Nephron (organoid): Measurements from ENCODE around the gene FKBP8.
A peak's percentile ranks its signal among the peaks of the same experiment; 100 is the strongest.

Experiments
- H3K27ac Mint-ChIP-seq, 3 experiments: 2 replicates each; pipeline ENCODE4 v1.8.0; 2020; ENCODE audit warnings: mixed read lengths in 3 of 3, mild to moderate bottlenecking in 2 of 3, moderate library complexity in 1 of 3
- H3K27me3 Mint-ChIP-seq: 2 replicates; pipeline ENCODE4 v1.8.0; 2021; ENCODE audit warnings: low read depth, mild to moderate bottlenecking, moderate library complexity, mixed read lengths
- H3K36me3 Mint-ChIP-seq: 2 replicates; pipeline ENCODE4 v1.8.0; 2020; ENCODE audit warnings: low read depth, mixed read lengths
- H3K4me1 Mint-ChIP-seq: 2 replicates; pipeline ENCODE4 v1.8.0; 2020; ENCODE audit warnings: mixed read lengths
- H3K4me3 Mint-ChIP-seq, 3 experiments: 2 replicates each; pipeline ENCODE4 v1.8.0; 2020; ENCODE audit warnings: mild to moderate bottlenecking in 3 of 3, mixed read lengths in 3 of 3, moderate library complexity in 2 of 3
- H3K9me3 Mint-ChIP-seq: 2 replicates; pipeline ENCODE4 v1.8.0; 2020; ENCODE audit warnings: mixed read lengths
- TF ChIP-seq, protein P1 (sequence below), 3 experiments: fragments of 200-600 bp; sonication (generic); IDR thresholded peaks; one replicate each; pipeline ENCODE4 v1.5.0; 2021; ENCODE audit warnings: antibody characterized with exemption in 3 of 3; ENCODE audit not compliant: unreplicated experiment in 3 of 3

The FKBP8 gene

GRCh38 chr19:18502638-18503294 is 40.6 kb downstream of the FKBP8 start:
- TF ChIP-seq, protein P1, sequence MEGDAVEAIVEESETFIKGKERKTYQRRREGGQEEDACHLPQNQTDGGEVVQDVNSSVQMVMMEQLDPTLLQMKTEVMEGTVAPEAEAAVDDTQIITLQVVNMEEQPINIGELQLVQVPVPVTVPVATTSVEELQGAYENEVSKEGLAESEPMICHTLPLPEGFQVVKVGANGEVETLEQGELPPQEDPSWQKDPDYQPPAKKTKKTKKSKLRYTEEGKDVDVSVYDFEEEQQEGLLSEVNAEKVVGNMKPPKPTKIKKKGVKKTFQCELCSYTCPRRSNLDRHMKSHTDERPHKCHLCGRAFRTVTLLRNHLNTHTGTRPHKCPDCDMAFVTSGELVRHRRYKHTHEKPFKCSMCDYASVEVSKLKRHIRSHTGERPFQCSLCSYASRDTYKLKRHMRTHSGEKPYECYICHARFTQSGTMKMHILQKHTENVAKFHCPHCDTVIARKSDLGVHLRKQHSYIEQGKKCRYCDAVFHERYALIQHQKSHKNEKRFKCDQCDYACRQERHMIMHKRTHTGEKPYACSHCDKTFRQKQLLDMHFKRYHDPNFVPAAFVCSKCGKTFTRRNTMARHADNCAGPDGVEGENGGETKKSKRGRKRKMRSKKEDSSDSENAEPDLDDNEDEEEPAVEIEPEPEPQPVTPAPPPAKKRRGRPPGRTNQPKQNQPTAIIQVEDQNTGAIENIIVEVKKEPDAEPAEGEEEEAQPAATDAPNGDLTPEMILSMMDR (IDR thresholded peaks at IDR 0.05; ENCODE audit: unreplicated experiment in 3 of 3), result no peak
- H3K27ac Mint-ChIP-seq, result peak overlapping the region in 2 of 3 experiments; percentile 3 to 68
- H3K4me1 Mint-ChIP-seq, result peaks cover 60% of the 10 kb centered on the region
- H3K27me3 Mint-ChIP-seq, result no peaks in the 10 kb centered on the region
- H3K36me3 Mint-ChIP-seq, result no peaks in the 10 kb centered on the region
- no peak overlapping the region for H3K4me3 Mint-ChIP-seq
- H3K9me3 Mint-ChIP-seq, result no peaks in the 10 kb centered on the region

- Mint-ChIP-seq H3K4me3 (no peak overlapping the region), H3K27ac (peak overlapping the region in 1 of 3 experiments; percentile 3), H3K36me3 (no peaks in the 10 kb centered on the region), H3K4me1 (peaks cover 55% of the 10 kb centered on the region), H3K9me3 (no peaks in the 10 kb centered on the region), H3K27me3 (no peaks in the 10 kb centered on the region)
- TF ChIP-seq, protein P1 (IDR thresholded peaks at IDR 0.05; ENCODE audit: unreplicated experiment in 3 of 3), result no peak
Measured at GRCh38 chr19:18502246-18502637, 41.1 kb downstream of the FKBP8 start.

DNA sequence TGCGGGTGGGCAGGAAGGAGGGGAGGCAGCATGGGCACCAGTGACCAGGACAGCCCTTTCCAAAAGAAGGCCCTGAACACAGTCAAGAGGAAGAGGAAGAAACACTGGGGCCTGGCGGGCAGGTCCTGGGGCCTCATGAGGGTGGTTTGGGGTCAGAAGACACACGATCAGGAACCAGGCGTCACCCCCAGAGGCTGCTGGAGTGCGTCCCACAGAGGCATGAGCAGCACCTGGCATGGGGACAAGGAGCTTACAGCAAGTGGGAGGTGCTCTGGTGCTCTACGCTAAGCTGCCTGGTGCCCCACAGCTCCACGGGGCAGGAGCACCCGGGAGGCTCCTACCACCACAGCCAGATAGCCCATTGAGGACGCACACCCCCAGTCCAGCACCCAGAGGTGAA is 41.5 kb downstream of the FKBP8 start:
- Mint-ChIP-seq H3K27ac (no peak overlapping the region), H3K27me3 (no peaks in the 10 kb centered on the region), H3K36me3 (no peaks in the 10 kb centered on the region), H3K4me3 (no peak overlapping the region), H3K9me3 (no peaks in the 10 kb centered on the region), H3K4me1 (peaks cover 55% of the 10 kb centered on the region)
- TF ChIP-seq, protein P1 (IDR thresholded peaks at IDR 0.05; ENCODE audit: unreplicated experiment in 3 of 3), result no peak

DNA sequence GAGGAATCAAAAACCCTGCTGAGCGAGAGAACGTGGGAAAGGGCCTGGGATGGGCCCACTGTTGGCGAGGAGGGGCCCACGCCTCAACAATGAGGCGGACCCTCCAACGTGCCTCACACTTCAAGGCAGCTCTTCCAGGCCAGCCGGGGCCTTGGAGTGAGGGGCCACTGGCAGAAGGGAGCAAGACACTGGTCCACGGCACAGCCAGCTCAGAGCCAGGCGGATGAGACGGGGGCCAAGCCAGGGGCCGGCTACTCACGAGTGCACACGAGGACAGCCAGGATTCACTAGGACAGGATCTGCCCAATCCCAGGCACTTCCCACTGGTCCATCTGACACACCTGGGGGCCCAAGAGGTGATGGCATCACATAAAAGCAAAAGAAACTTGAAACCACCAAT is 42.0 kb downstream of the FKBP8 start:
- Mint-ChIP-seq H3K27ac (peak overlapping the region; percentile 4 to 69 (median 39)), H3K4me3 (no peak overlapping the region), H3K36me3 (no peaks in the 10 kb centered on the region), H3K4me1 (peaks cover 57% of the 10 kb centered on the region), H3K27me3 (no peaks in the 10 kb centered on the region), H3K9me3 (no peaks in the 10 kb centered on the region)
- TF ChIP-seq, protein P1 (IDR thresholded peaks at IDR 0.05; ENCODE audit: unreplicated experiment in 3 of 3), result no peak

- no peaks in the 10 kb centered on the region for H3K36me3 Mint-ChIP-seq
- H3K4me3 Mint-ChIP-seq, result no peak overlapping the region
- no peaks in the 10 kb centered on the region for H3K9me3 Mint-ChIP-seq
- TF ChIP-seq, protein P1 (IDR thresholded peaks at IDR 0.05; ENCODE audit: unreplicated experiment in 3 of 3), result no peak
- peaks cover 62% of the 10 kb centered on the region for H3K4me1 Mint-ChIP-seq
- peak overlapping the region; percentile 4 to 69 (median 39) for H3K27ac Mint-ChIP-seq
- no peaks in the 10 kb centered on the region for H3K27me3 Mint-ChIP-seq
Measured at GRCh38 chr19:18500799-18501198, 42.6 kb downstream of the FKBP8 start.

GRCh38 chr19:18500376-18500775 is 43.0 kb downstream of the FKBP8 start:
- H3K4me3 Mint-ChIP-seq, result no peak overlapping the region
- H3K9me3 Mint-ChIP-seq, result no peaks in the 10 kb centered on the region
- H3K4me1 Mint-ChIP-seq, result peaks cover 63% of the 10 kb centered on the region
- TF ChIP-seq, protein P1 (IDR thresholded peaks at IDR 0.05; ENCODE audit: unreplicated experiment in 3 of 3), result no peak
- peak overlapping the region in 1 of 3 experiments; percentile 4 for H3K27ac Mint-ChIP-seq
- H3K36me3 Mint-ChIP-seq, result no peaks in the 10 kb centered on the region
- no peaks in the 10 kb centered on the region for H3K27me3 Mint-ChIP-seq
